ENCODE measurements around the gene SAMM50.

GRCh38 chr22:43980579-43980978 is 25.3 kb downstream of the SAMM50 start:
- TF ChIP-seq CTCF (IDR thresholded peaks at IDR 0.05) (no peak), POLR2A (IDR thresholded peaks at IDR 0.05) (no peak)
